HG03139 (cell line): ENCODE measurements around the gene ELP4.

ENCODE experiments used
- ATAC-seq: cut with Tn5 transposase; IDR thresholded peaks from one replicate; pipeline ENCODE4 v1.9.1; 2021; ENCODE audit not compliant: unreplicated experiment

The ELP4 gene

DNA sequence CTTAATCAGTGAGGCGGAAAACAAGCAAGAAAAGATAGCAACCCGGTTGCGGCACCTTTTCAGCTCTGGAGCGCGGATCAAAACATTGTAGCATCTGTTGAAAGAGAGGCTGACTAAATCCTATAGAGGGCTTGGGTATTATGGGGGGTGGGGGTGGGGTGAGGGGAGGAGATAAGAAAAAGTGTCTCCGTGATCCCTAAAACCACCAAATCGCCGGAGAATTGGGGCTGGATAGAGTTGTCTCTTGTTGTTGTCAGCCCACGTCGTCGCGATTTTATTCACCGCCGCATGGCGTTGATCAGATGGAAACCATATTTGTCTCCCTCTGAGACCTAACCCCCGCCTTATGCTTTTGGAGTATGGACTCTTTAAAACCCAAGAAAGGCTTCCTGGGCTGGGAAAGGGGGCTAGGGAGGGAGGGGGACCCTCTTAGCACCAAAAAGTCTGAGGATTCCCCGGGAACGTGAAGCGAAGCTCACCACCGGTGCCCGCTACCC is 288.5 kb downstream of the ELP4 start:
- ATAC-seq = no peak

DNA sequence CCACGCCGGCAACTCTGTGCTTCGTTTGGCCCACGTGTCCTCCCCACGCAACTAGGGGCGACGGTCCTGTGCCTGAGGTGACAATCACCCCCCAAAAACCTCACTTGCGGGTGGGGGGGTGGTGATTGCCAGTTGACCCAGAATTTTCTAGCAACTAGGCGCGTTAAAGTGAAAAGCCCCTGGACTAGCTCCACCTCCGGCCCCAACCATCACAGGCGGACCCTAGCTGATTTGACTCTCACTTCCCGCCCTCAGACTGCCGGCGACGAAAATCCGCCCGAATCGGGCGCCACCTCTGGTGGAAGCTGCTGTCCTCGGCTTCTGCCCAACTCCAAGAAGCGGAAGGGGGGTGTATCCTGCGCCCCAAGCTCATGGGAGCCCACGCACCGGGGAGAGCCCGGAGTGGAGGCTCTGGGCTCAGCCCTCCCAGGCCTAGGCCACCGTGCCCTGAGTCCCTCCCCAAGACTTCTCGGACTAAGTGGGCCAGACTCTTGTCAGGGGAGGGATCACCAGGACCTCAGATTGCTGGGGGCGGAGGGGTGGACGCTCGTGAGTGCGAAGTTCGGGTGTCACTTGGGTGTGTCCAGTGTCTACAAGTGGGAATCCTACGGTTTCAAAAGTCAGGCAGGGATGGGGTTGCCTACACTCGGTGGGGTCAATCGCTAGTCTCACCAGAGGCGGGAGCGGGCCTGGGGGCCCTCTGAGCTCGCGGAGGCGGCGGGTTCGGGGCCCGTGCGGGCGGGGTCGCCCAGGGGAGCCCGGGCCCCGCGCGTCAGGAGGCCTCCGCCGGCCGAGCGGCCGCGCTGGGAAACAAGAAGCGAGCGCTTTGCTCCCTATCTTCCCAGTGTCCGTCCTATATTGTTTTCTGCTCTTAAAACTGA is 289.2 kb downstream of the ELP4 start:
- ATAC-seq = no peak

DNA sequence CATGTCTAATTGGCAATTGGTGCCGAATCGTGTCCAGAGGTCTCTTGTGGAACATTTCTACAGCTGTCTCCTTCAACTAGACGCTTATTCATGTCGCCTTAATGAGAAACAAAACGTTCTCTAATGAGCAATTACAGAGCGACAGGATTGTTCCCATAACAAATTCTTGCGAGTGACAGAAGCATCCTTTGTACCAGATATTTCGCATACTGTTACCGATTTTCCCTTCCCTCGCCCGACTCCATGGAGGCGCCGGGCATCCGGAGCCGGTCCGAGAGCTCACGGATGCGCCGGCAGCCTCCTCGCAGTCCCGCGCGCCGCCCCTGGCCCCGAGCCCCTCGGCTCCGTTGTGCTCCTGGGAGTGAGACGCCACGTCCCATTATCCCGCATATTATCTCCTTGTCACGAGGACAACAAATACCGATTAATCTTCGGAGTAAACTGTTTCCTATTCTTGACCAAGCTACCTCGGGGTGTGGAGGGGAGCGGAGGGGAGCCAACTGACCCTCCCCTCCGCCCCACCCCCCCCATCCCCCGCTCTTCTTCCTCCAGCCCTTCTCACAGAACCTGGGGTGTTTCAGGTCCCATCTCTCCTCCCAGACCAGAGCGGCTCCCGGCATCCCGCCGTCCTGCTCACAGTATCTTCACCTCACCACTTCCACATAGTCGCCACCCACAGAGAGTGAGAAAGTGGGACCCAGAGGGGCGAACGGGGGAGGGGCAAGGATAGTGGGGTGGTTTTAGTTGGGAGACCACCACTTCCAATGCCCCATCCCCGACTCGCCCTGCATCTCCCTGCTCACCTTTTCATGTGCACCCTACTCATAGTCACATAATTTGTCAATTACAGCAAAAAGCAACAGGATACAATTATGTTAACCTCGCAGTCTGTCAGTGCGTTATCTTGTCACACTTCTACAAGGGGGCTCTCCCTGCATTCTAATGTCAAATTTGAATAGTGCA is 290.1 kb downstream of the ELP4 start:
- no peak for ATAC-seq

DNA sequence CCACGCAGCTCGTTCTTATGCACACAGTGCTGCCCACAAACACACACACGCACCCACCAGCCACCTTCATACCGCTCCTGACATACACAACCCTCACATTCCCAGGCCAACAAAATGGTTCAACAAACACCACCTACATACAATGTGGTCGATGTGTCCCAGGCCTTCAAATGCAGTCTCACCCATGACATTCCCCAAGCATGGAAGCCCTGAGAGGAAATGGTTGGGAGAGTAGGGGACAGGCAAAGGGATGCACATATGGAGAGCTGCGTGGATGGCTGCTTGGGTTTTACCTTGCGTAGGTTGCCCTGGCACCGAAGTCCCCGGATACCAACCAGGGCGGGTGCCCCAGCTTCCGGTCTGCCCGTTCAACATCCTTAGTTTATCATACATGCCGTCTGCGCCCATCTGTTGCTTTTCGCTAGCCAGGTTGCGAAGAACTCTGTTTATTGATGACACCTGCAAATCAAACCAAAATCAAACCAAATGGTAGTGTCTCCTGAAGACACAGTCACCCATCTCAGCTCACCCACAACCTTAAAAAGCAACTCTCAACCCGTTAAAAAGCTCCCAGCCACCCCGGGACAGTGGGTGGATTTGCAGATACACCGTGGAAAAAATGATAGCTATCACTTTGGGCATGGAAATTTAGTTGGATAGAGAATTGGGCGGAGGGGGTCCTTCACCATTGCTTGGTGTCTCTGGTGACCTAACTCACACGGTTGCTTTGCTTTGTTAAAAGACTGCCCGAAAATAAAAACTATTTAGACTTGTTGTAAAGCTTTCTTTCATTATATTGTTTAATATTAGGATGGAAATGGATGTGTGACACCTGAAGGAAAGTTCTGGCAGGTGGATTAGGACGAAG is 291.1 kb downstream of the ELP4 start:
- no peak for ATAC-seq

DNA sequence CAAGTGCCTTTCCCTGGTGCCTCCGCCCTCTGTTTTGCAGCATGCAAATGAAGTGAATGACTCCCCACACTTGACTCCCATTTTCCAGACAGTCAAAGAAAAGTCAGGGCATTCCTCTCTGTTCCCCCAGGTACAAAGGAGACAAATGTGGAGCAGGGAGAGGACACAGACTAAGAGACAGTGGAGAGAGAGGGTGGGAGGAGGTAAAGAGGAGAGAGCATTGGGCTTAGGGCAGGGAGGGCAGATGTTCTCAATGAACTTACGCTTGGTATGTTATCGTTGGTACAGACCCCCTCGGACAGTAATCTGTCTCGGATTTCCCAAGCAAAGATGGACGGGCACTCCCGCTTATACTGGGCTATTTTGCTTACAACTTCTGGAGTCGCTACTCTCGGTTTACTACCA is 291.7 kb downstream of the ELP4 start:
- no peak for ATAC-seq

DNA sequence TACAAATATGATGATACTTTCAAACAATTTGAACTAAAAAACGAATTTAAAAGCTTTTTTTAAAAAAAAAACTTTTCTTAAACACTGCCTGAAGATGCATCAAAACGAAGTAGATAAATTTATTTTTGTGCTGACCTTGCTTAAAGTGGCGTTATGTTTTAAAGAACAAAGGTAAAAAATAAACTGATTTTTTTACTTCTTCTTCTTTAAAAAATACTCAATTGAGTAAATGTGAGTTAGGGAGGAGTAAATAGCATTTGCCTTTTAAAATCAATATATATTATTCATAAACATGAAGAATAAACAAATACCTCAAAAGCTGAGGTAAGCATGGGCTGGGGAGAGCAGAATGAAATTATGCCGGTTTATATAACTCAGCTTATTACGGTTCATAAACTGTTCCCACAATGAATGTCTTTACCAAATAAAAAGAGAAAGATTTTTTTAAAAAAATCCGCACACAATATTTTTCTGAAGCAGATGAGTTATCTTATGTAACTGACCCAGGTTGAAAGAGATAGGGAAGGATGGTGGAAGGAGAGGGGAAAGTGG is 292.5 kb downstream of the ELP4 start:
- ATAC-seq = no peak

DNA sequence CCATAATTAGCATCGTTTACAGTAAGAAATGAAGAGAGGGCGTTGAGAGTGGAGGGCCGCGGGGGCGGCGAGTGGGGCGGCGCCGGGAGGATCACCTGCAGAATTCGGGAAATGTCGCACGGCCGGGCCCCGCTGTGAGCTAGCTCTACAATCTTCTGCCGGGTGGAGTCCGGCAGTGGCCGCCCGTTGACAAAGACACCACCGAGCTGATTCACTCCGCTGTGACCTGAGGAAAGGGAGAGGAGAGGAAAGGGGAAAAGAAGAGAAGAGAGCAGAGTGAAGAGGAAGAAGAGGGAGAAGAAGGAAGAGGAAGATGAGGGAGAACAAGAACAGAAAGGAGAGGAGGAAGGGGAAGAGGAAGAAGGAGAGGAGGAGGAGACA is 293.0 kb downstream of the ELP4 start:
- ATAC-seq = no peak

DNA sequence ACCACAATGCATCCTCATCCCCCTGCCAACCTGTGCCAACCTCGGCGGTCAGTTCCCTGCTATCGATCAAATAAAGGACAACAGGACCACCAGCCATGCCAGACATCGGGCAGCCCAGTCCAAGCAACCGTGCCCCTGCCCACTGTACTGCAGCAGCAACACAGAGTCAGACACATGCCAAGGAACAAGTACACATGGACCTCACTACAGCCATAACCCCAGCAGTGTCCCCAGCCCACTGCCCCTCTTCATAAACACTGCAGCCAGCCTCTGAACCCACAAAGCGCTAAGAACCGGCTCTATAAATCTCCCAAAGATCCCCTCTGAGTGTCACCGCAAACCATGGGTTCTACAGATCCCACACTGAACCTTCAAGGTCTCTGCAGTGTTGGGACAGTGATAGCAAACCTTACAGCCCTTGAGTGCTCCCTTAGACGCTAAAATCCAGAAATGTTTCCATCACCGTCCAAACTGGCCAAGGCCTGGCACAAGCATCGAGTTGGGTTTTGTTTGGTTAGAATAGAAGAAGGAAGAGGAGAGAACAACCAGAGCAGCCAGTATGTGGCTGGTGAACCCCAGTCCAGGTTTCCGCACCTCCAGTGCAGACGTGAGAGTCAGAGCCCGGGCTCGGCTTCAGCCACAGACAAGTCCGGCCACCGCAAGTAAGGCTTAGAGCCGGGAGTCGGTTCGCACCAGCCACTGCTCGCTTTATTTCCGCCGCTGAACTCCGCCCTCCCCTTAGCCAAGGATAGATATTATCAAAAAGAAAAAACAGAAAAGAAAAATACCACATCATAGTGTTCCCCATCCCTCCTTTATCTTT is 293.6 kb downstream of the ELP4 start:
- ATAC-seq = no peak

DNA sequence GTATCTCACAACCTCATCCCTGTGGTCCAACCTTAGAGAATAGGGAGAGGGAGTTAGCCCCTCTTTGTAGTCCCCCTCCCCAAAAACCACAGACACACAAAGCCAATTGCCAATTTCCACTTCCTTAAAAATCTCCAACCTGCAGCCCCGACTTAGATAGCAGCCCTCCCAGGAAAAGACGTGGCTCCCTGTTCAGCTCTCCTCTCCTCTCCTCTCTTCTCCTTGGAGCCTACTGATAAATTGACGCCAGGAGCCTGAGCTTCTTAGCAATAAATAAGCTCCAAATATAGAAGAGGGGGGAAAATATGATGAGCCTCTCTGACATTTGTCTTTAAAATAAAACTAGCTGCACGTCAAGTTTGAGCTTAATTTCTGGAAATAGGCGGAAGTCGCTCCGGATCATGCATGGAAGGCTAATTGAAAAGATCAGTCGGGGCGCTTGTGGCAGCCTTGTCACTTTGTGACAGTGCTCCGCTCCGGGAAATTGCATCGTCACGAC is 294.3 kb downstream of the ELP4 start:
- no peak for ATAC-seq

DNA sequence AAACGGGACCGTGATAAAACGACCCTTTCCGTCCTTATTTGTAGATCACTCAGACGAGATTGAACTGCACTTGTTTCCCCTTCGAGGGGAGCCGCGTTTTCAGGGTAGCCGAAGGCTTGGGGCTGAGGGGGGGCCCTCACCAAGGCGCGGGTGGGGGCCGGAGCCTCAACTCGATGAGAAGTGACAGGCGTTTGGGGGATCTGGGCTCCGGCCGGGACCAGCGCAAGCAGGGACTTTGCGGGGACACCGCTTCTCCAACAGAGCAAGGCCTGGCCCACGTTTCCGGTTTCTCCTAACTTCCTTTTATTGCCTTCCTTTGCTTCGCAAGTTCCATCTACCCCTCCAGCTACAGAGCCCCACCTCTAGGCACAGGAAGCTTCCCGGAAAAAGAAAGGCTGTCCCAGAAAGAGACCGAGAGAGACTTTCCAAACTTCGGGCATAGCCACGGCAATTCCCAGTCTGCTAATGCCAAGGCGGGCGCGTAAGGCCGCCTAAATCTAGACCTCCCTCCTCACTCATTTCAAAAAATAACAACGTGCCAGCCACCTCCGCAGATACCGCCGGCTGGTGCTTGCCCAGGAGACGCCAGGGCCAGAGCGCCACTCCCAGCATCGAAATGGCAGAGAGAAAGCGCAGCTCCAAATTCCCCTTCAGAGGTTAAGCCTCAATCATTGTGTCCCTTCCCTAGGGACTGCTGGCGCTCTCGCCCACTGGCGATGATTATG is 294.9 kb downstream of the ELP4 start:
- ATAC-seq = no peak

DNA sequence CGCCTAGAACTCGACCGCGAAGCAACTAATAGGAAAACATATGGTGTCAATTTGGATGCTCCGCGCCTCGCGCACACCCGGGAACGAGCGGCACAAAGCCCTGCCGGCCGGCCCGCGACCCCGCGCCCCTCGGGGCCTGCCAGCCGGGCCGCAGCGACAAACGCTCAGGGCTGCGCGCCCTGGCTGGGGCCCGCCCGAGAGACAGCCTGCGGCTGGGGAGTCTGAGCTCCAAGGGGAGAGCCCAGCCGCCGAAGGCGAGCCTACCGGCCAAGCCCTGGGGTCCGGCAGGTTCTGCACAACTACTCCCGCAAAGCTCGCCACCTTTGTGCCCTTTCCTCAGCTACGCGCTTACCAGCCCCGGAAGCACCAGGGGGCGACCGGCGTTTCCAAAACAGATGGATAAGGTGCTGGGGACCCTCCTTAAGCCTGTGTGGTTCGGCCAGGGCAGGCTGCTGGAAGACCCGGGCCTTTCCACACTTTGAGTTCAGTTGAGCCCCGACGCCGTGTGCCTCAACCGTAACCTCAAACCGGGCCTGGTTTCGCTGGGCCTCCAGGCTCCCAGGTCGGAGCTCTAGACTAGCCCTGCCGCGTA is 295.6 kb downstream of the ELP4 start:
- no peak for ATAC-seq

DNA sequence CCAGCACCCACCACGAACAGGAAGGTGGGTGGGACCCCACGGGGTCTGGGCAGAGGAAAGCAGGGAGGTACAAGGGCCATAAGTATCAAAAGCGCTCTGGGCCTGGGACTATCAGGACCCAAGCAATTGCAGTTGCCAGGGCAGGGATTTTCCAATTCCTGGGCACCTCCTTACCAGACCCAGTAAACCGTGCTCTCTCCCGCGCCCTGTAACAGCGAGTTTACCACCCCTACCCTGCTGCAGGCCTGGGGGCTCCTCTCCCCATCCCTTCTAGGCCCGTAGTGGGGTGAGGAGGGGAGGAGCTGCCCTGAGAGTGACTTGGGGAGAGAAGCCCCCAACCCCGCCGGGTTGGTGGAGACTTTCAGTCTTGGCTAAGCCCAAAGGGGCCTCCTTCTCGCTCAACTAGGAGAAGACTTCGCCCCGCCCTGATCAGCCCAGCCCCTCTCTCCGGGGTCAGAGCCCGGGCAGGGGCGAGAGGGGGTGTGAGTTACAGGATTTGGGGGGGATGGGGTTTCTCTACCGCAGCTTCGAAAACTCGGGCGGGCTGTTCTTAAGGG is 296.1 kb downstream of the ELP4 start:
- no peak for ATAC-seq

DNA sequence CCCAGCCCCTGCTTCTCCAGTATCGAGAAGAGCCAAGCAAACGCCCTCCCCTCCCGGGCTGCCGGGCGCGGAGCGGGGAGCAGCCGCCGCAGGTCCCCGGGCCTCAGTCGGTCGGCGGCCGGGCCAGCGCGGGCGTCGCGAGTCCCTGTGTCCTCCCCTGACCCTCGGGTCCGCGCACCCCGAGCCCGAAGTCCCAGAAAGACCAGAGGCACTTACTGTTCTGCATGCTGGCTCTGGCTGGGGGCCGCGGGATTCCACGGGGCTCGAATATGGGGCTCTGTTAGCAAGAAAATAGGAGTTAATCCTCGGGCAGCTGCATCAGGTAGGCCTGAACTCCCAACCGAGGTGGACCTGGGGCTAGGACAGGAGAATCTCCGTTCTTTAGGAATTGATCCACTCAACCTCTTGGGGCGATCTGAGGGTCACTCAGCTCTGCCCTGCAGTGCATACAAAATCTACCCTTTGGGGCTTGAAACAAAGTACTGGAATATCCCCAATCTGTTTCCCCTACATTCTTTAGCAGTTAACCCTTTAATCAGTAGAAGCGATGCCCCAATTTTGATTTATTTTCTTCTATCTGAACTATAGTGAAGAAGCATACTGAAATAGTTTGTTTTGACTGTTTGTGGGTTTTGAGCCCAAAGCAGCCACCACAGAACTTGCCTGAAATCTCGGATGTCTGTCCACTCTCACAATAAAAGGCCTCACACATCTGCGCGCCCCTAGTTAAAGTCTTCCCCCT is 296.8 kb downstream of the ELP4 start:
- no peak for ATAC-seq

DNA sequence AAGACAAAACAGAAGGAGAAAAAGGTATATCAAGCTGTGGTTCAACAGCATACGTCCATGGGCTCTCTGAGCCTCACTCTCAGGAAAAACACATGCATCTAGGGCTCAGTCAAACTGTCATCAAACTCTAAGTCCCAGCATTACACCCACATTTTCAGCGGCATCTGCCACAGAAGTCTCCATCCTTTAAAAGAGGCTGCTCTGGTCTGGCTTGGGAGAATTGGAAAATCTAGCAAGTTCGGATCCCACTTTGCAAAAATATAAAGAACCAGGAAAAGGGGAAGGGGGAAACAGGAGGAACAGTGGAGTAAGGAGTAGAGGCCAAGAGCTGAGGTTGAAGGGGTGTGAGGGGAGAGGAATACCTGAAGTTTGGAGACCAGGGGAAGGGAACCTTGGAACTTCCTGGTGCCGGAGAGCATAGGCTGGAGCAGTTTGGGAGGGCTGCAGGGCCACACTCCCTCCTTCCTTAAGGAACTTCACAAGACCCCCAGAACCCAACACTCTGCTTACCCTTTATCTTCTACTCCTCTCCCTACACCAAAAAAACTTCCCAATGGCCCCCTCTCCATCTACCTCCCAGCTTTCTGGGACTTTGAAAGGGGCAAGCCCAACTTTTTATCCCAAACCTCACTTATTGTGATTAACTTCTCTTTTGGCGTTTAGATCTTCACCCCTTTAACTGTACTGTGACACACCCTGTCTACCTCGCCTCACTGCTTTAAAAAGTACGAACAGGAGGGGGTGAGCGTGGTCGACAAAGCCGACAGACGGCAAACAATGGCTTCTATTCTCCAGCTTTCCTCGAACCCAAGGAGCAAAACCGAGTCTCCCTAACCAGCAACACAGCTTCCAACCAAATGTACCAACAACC is 297.6 kb downstream of the ELP4 start:
- no peak for ATAC-seq

DNA sequence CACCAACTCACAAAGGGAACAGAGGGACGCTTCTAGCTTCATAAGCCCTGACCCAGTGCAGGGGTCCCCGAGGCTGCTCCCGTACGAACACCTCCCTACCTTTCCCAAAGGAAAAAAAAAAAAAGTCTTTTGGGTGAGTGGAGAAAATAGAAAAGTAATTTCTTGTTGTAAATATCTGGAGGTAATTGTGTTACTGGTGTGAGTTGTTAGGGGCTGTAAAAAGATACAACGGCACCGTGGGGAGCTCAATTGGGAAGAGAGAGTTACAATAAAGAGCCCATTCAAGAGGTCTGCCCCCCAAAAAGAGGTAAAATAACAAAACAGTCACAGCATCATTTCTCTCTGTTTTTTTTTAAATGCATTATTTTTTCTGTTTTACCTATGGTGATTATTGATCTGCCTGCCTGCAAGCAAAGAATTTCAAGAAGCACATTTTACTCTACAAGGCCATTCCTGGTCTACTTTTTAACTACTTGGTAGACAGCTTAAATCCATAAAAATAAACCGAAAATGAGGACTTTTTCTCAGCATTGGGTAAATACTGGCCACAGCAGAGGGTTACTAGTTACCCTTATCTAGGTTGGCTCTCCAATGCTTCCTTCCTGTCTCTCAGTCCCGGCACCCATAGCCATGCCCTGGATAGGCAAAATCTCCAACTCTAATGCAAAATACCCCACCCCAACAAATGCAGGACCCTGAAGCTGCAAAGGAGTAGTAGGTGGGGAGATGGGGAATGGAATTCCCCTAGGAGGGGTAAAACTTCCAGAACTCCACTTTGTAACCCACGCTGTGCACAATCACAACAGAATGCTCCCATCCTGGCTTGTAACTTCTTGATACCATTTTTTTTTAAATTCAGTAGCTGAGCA is 298.5 kb downstream of the ELP4 start:
- ATAC-seq = no peak
